IPS DF 19.7 (cell line): ENCODE data around the gene TMEFF2.

Source experiments
- DNase-seq: peaks from one replicate; pipeline ENCODE4 v3.0.0-alpha.2; 2013; ENCODE audit warnings: low read depth, low spot score

Gene TMEFF2

DNA sequence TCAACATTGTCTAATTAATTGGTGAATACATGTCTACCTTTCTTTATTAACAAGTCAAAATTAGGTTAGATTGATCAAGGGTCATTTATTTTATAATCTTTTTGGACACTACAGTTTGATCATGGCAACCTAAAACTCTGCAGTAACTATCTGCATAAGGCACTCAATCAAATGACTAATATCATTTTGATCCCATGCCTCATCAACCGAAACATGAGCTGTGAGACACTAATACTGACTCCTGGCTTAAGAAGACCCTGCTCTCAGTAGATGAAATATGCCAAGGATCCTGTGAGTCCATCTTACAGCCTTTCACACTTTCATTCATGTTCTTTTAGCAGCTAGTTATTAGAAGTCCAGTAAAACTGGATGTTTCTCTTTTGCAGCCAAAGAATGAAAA lies 178.5 kb downstream of the TMEFF2 start:
- DNase-seq, result no peak

DNA sequence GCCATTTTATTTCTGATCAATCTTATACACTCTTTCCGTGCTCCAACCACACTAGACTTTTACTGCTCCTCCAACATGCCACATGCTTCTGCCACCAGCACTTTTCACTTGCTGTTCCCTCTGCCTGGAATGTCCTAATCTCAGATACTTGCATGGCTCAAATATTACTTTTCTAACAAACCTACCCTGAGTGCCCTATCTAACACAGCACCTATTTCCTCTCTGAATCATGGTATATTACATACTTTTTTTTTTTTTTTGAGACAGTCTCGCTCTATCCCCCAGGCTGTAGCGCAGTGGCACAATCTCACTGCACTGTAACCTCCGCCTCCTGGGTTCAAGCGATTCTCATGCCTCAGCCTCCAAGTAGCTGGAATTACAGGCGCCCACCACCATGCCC lies 181.5 kb downstream of the TMEFF2 start:
- DNase-seq, result no peak

DNA sequence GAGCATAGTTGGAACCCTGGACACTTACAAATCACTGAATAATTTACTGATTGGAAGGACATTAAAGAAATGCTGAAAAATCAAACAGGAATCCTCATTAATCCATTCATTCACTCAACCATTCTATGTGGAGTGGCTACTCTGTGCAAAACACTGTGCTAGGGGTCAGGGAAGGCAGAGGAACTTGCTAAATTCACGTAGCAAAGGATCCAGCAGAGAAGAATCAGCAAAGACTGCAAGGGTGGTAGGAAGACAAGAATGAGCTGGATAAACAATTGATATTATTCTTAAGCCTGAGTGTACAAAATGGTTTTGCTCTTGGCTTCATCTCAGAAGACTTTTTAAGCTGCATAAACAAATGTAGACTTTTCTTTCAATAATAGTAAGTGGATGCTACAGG lies 183.5 kb downstream of the TMEFF2 start:
- no peak for DNase-seq

DNA sequence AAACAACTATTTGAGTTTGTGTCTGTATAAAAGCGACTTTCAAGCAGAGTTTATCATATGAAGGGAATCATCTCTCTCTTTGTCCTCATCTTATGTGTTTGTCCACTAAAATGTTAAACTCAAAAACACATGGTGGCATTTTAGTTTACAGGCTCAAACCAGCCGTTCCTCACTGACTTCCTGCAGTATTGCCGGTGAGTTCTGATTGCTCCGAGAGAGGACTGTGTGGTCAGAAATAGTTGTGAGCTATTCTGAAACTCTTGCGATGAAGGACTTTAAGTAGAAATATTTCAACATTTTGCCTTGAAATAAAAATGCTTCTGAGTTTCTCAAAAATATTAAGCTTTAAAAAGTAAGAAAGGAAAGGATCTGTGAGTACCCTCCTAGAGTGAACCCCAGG lies 184.7 kb downstream of the TMEFF2 start:
- no peak for DNase-seq

DNA sequence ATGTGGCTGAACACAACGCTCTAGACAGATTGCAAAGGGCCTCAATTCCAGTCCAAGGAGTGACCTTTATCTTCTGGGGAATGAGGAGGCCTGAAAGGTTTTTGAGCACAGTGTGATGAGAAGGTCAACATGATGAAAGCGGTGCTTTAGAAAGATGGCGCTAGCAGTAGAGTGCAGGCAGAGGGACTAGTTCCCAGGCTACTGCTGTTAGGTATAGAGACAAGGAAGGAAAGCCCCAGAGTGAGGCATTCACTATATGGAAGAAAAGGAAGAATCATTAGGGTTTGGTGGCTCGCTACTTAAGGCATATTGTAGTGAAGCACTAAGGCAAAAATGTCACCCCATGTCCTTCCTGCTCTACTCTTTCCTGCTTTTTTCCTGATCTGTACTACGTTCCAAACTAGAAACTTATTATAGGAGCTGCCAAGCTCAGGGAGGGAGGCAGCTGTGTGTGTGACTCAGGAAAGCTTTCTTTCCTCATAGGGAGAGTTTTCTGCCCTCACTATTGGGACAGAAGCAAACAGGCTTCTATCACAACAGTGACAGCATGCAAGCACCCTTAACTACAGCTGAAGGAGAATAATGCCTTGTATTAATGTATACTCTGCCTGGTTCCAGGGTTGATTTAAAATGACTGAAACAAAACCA lies 187.0 kb downstream of the TMEFF2 start:
- DNase-seq, result no peak

DNA sequence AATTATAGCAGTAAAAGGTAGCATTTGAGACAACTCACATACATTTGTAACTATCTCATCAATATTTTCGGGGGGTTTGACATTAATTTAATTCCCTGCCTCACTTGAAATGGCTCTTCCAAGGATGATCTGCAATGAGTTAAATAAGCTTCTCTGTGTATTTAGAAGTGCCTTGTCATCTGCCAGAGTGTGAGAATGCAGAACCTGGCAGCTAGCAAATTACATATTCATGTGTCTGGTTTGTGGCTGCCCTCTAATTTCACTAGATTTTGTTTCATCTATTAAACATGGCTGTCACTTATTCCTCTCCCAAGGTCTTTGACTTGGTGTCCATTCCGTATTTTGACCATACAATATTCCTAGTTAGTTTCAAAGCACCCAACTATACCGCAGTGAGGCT lies 189.5 kb downstream of the TMEFF2 start:
- DNase-seq, result no peak

DNA sequence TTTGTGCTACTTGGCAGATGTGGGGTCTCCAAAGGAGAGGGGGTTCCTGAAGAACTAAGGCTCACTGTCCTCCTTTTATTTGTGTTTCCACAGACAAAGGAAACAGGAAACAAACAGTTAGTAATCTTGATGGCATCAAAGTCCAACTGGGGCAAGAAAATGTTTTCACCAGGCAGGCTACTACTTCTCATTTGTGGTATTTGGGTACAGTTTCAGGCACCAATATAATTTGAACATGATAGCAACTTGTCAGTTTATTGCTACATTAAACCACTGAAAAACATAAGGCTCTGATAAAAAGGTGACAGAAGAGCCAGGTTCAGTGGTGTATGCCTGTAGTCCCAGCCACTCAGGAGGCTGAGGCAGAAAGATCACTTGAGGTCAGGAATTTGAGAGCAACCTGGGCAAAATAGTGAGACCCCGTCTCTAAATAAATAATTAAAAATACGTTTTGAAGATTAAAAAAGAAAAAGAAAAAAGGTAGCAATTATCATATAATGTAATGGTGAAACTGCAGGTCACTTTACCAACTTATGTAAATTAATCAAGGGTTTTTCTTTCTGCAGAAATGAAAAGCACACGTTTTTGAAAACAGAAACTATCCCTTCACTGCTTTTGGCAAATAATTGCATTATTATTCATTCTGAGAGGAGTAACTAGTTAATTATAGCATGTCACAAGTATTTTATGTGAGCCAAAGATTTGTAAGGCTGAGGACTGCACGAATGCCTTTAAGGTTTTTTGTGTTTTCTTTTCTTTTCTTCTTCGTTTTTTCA lies 190.4 kb downstream of the TMEFF2 start:
- no peak for DNase-seq

DNA sequence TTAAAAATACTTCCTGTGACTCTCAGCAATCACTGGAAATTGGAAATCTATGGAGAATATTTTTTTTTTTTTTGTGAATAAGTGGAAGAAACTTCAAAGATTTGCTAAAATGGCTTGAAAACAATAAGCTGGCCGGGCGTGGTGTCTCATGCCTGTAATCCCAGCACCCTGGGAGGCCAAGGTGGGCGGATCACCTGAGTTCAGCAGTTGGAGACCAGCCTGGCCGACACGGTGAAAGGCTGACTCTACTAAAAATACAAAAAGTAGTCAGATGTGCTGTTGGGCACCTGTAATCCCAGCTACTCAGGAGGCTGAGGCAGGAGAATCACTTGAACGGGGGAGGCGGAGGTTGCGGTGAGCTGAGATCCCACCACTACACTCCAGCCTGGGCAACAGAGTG lies 192.3 kb downstream of the TMEFF2 start:
- no peak for DNase-seq

DNA sequence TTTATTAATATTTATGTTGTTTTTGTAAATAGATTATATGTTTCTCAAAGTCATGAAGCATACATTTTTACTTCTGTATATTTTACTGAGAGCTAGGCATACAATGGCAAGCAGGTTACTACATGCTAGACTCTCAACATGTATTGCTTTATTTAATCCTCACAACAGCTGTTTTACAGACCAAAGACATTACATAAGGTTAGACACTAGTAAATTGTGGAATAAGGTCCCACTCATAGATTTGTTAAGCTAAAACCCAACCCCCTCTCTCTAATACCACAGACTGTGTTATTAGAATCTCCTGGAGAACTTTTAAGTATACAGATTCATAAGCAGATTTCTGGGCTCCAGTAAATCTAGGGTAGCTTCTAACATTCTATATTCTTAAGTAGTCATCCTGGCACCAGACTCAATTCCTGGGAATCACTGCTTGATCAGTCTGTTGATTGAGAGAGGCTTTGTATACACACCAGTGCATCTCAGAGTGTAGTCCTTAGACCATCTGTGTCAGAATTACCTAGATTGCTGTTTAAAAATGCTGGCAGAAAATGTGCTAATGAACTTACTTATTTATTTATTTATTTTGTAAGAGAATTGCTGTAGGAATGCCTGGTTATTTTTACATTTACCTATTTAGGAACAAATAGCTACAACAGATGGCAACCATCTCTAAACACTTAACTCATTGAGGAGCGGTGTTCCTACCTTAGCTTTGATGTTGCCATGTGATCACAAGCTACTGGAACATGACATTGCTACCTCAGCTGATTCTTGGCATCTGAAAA lies 194.3 kb downstream of the TMEFF2 start:
- no peak for DNase-seq

DNA sequence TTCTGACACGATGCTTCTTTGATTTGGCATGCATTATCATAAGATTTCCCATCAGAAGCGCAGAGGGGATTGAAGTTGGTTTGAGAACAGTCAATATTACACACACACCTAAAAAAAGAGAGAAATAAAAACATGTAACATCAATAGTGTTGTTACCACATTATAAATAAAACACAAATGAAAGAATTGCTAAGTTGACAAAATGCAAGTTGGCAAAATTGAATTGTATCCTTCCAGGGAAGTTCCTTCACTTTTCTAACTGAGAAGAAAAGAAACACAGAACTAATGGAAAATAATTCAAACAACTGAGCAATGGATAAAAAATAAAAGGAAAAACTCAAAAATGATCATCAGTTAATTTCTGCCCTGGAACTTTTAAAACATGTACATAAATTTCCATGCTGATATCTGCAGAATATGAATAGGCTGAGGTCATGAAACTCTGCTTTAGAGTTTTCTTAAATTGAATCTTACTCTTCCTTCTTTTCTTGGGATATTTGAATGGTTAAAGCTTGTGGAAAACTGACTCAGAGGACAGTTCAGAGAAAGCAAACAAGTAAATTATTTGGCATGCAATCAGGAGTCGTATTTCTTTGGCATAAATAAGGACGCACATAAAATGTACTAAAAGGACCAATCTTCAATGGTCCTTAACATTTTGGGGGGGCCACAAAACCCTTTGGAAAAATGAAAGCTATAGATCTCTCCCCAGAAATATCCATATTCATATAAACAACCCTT lies 195.5 kb downstream of the TMEFF2 start:
- no peak for DNase-seq

DNA sequence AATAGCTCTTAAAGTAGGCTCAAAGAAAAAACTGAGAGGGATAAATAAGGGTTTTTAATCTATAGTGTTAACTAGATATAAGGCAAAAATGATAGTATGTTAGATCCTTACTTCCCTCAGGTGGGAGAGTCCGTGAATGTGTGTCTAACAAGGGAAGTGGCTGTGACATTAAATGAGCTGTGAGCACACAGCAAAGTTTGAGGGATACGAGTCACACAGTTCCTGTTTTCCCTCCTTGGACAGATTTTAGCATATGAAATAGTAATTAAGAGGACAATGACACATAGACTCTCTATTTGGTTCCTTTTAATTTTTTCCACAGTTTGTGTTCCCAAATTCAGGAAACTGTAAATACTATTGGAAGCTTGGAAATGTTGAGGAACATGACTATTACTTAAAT lies 199.4 kb downstream of the TMEFF2 start:
- DNase-seq, result no peak

DNA sequence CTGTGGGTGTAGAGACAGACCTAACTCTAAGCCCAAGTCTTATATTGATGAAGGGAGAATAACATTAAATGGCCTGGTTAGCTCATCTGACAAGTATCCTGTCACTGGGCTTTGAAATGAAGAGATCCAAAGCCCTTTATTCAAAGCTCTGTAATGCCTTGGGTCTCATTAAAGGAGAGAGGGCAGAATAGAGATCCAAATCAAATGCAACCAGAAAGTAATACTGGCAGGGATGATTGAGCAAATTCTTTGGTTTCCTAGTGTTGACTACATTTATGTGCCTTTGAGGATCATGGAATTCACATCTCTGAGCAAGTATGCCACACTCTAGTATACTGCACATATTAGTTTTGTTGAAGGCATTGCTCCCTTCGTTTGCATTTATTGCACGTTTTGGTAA lies 200.0 kb downstream of the TMEFF2 start:
- DNase-seq, result no peak

DNA sequence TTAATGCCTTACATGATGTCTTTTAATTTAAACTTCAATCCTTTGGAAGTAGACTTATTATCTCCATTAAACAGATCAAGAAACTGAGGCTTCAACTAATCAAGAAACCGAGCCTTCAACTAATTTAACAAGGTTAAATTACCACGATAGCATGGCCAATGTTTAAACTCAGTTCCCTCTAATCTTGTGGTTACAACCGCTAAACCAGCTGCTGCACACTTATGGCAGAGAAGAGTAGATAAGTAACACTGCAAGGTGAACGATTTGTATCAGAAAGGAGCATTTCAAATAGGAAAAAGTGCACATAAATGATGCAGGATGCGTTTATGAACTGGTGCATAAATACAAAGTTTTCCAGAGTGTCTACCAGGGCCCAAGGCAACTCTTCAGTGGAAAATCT lies 203.3 kb downstream of the TMEFF2 start:
- no peak for DNase-seq

DNA sequence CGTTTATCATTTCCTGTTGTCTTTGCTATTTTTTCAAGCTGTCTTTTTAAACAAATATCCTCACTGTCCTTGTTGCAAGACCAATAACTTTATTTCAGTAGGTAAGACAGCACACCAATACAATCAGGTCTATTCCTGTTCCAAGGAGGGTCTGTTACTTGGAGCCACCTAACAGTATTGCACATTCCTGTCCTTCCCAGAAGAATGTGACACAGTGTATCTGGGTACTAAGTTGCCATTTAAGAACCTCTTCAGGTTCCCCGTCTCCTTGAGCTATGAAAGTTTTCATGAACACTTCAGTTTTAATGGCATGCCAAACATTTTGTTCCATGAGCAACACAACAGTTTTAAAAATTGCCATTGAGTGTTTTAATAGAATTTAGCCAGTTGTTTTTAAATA lies 209.0 kb downstream of the TMEFF2 start:
- no peak for DNase-seq

DNA sequence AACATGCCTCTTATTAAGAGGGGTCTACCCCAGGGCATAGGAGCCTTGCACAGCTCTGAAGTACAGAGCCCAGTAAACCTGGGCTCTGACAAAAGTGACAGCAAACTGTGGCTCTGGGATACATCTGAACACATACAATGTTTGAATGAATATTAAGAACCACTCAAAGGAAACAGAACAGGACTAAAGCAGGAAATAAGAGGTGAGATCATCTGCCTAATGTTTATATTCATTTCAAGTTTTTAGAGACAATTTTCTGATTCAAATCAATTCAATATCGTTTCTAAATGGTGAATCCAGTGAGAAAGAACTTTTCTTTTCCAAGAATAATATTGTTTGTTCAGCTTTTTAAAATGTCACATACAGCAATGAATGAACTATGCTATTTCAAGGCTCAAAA lies 211.1 kb downstream of the TMEFF2 start:
- DNase-seq, result no peak

DNA sequence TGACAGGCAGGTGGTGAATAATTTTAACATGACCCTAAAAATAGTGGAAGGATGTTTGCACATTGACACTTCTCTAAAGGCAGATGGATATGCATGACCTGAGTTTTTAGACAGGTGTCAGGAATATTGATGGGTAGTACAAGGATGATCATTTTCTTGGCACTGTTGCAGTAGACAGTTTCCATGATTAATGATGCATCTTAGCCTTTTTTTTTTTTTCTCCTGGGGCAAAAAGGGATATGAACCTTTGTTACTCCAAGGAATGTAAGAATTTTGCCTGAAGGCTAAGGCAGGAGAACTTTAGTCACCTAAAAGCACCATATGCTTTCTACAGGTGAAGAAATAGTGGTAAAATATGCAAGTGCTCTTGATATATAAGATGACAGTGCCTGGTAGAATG lies 211.5 kb downstream of the TMEFF2 start:
- no peak for DNase-seq

DNA sequence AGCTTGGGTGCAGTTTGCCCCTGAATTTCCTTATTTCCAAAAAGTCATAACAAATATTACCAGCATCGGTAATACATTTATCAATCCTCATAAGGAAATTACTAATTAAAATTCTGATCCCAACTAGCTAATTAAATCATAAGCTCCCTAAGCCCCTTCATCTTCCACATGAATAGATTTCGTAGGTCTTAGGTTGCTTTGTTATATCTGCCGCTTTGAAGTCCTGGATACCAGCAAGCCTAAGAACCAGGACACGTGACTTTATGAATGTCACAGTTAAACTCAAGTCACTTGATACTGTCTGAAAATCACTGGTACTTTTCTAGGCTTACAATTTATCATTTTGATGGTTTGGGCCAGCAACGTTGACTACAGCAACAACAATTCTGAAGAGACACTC lies 213.0 kb downstream of the TMEFF2 start:
- DNase-seq, result no peak

DNA sequence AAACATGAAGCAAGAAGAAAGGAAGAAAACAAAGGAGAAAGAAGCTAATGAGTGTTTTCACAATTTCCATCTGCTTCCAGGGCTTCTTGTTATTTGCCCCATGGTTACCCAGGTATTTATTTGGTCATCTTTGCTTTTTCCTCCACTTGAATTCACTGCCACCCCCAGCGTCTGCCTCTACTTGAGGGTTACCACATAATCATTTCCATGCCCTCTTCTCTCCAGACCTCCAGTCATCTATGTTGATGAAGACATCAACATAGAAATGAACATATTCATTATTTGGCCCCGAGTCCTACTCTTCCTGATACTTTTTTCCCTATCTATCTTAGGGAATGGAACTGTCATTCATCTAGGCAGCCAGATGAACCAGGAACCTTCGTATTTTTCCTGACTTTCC lies 214.2 kb downstream of the TMEFF2 start:
- no peak for DNase-seq

DNA sequence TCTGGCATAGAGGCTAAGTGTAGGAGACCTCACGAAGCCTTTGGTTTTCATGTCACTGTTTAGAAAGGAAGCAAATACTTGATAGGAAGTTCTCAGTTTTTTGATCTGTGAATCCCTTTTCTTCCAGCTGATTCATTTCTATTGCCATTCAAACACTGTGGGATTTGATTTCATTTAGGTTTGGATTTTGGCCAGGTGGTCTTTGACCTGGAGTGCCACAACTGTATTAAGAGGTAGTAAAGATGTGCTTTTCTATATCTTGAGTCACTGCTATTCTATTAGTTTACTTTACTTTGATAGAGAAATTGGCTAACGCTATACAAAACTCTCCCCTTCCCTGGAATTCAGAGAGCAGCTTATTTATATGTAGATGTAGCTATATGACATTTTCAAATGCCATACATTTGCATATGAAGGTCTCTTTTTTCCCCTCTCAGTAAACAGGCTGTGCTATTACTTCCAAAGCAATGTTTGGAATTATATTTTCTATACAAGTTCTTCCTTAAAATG lies 215.5 kb downstream of the TMEFF2 start:
- no peak for DNase-seq

DNA sequence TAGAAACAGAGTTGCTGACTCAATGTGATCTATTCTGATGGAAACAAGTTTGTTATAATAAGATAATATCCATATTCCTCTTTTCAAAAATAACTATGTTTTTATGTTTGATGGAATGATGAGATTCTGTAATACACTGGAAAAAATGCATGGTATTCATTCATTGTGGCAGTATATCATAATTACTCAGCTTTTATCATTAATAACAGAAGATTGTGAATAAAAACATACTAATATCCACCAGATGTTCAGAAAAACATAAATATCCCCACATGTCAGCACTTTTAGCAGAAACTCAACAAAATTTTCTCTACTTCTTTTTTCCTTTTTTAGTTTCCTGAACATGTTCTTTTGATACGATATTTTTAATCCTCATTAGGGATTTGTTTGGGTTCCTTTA lies 217.0 kb downstream of the TMEFF2 start:
- no peak for DNase-seq

DNA sequence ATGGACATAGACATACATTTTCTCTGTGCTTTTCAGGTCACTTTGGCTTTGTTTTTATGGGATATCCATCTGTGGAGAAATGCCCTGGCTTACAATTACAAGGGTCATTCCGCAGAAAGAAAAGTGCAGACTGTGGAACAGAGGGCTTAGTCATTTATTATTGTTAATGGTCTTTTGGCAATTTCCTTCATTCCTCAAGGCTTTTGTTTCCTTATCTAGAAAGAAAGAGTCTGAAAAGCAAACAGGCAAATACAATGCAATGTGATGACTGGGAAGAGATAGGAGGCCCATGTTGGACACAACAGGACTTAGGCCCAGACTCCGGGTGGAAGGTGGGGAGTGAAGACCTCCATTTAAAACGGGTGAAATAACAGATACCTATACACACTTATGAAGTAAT lies 218.3 kb downstream of the TMEFF2 start:
- no peak for DNase-seq

DNA sequence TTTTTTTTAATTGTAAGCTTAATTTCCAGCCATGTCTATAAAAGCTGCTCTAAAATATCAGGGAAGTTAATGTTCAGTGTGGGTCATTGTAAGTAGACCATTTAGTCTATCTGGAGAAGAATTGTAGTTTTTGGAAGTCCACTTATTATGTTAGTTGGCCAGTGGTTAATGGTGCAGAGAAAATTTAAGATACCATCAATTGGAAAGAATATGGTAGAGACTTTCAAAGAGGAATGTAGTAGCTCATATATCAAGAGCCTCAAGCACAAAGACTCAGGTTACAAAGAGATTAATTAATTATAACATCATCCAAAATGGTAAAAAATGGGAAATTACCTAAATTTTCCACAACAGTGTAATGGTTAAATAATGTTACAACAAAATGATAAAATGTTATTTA lies 220.1 kb downstream of the TMEFF2 start:
- no peak for DNase-seq
